HepG2 (cell line): ENCODE data around the gene KIRREL2. TPM values are rescaled to one million over a fixed set of nuclear protein-coding genes. Genes with fewer than 3 reads are reported as not detected.

Source experiments
- ATRX ChIP-seq: sonication (generic); formaldehyde crosslinking; IDR thresholded peaks from 2 replicates; pipeline ENCODE4 v1.4.0; 2020; ENCODE audit warnings: missing genetic modification reagents, borderline replicate concordance
- DPF2 ChIP-seq: sonication (generic); formaldehyde crosslinking; IDR thresholded peaks from 2 replicates; pipeline ENCODE4 v1.4.0; 2020; ENCODE audit warnings: mild to moderate bottlenecking, low read depth, missing genetic modification reagents, borderline replicate concordance
- EEA1 ChIP-seq: sonication (generic); formaldehyde crosslinking; IDR thresholded peaks from 2 replicates; pipeline ENCODE4 v1.5.1; 2020; ENCODE audit warnings: mild to moderate bottlenecking, missing genetic modification reagents, borderline replicate concordance
- HHEX ChIP-seq: IDR thresholded peaks from 2 replicates; pipeline ENCODE4 v1.6.1; 2016; ENCODE audit warnings: control low read depth
- HMGA1 ChIP-seq: sonication (generic); formaldehyde crosslinking; conservative IDR thresholded peaks from 2 replicates; pipeline ENCODE4 v1.4.0; 2020; ENCODE audit warnings: missing genetic modification reagents
- KLF13 ChIP-seq: sonication (generic); formaldehyde crosslinking; IDR thresholded peaks from 2 replicates; pipeline ENCODE4 v1.4.0; 2020; ENCODE audit warnings: mild to moderate bottlenecking, missing genetic modification reagents
- MED1 ChIP-seq: sonication (generic); formaldehyde crosslinking; IDR thresholded peaks from 2 replicates; pipeline ENCODE4 v1.4.0; 2020; ENCODE audit warnings: missing genetic modification reagents
- PAWR ChIP-seq: sonication (generic); formaldehyde crosslinking; IDR thresholded peaks from 2 replicates; pipeline ENCODE4 v1.4.0; 2020; ENCODE audit warnings: missing genetic modification reagents, mild to moderate bottlenecking, borderline replicate concordance
- RFXANK ChIP-seq: IDR thresholded peaks from 2 replicates; pipeline ENCODE4 v1.6.1; 2016
- STAG1 ChIP-seq: sonication (generic); formaldehyde crosslinking; IDR thresholded peaks from 2 replicates; pipeline ENCODE4 v1.4.0; 2020; ENCODE audit warnings: missing genetic modification reagents
- THAP11 ChIP-seq: IDR thresholded peaks from 2 replicates; pipeline ENCODE4 v1.6.1; 2016; ENCODE audit warnings: missing biosample characterization, missing genetic modification reagents
- THYN1 ChIP-seq: sonication (generic); formaldehyde crosslinking; IDR thresholded peaks from 2 replicates; pipeline ENCODE4 v1.8.1; 2023; ENCODE audit warnings: low read depth, mild to moderate bottlenecking, moderate library complexity, missing genetic modification reagents, borderline replicate concordance
- ZC3H13 ChIP-seq: sonication (generic); formaldehyde crosslinking; IDR thresholded peaks from 2 replicates; pipeline ENCODE4 v1.8.1; 2023; ENCODE audit warnings: mild to moderate bottlenecking, missing genetic modification reagents, moderate library complexity
- ZNF317 ChIP-seq: sonication (generic); formaldehyde crosslinking; IDR thresholded peaks from 2 replicates; pipeline ENCODE4 v1.5.0; 2020; ENCODE audit warnings: mild to moderate bottlenecking, missing genetic modification reagents
- ZNF549 ChIP-seq: sonication (generic); formaldehyde crosslinking; IDR thresholded peaks from 2 replicates; pipeline ENCODE4 v1.5.0; 2020; ENCODE audit warnings: missing genetic modification reagents
- ZNF776 ChIP-seq: sonication (generic); formaldehyde crosslinking; IDR thresholded peaks from 2 replicates; pipeline ENCODE4 v1.4.0; 2020; ENCODE audit warnings: mild to moderate bottlenecking, missing genetic modification reagents
- polyA plus RNA-seq, 8 experiments: library from polyadenylated mRNA; depleted of rRNA in 3 of 8; stranded (reverse) in 7 of 8; unstranded in 1 of 8; fragments of >200 nt; fragmentation: Illumina TruSeq in 4 of 8; extraction: Trizol in 4 of 8; gene quantifications; 2 replicates each; pipeline versions ENCODE4 v1.2.1 to v1.2.3, GENCODE V29; 2011 to 2016; ENCODE audit warnings: low read depth in 4 of 8, missing spikeins in 1 of 8, mixed read lengths in 1 of 8; ENCODE audit not compliant: insufficient read depth in 1 of 8
- total RNA-seq, 5 experiments: library from RNA; depleted of rRNA; stranded (reverse); fragments of >200 nt; fragmentation: Illumina TruSeq; extraction: Trizol; gene quantifications; 2 replicates each; pipeline ENCODE4 v1.2.3, GENCODE V29; 2016; ENCODE audit warnings: low read depth in 1 of 5
- TF ChIP-seq, protein P1 (sequence below): conservative IDR thresholded peaks from 2 replicates; pipeline ENCODE4 v1.6.1; 2018; ENCODE audit warnings: missing genetic modification reagents
- TF ChIP-seq, protein P2 (sequence below): IDR thresholded peaks from 2 replicates; pipeline ENCODE4 v1.6.1; 2016; ENCODE audit warnings: control low read depth
- TF ChIP-seq, protein P3 (sequence below): fragments of 450-650 bp; IDR thresholded peaks from 2 replicates; pipeline ENCODE4 v1.6.1; 2017; ENCODE audit warnings: mild to moderate bottlenecking
- TF ChIP-seq, protein P4 (sequence below): IDR thresholded peaks from 2 replicates; pipeline ENCODE4 v1.6.1; 2016; ENCODE audit warnings: mild to moderate bottlenecking
- TF ChIP-seq, protein P5 (sequence below): sonication (generic); formaldehyde crosslinking; IDR thresholded peaks from 2 replicates; pipeline ENCODE4 v1.8.1; 2023; ENCODE audit warnings: missing genetic modification reagents, inconsistent platforms, borderline replicate concordance

KIRREL2 gene
- total and polyA plus RNA-seq, 2 of the 13 experiments (the other 11 are each of a cell fraction or from before 2014, with no cell fraction given), result 0.18 to 2.4 TPM

DNA sequence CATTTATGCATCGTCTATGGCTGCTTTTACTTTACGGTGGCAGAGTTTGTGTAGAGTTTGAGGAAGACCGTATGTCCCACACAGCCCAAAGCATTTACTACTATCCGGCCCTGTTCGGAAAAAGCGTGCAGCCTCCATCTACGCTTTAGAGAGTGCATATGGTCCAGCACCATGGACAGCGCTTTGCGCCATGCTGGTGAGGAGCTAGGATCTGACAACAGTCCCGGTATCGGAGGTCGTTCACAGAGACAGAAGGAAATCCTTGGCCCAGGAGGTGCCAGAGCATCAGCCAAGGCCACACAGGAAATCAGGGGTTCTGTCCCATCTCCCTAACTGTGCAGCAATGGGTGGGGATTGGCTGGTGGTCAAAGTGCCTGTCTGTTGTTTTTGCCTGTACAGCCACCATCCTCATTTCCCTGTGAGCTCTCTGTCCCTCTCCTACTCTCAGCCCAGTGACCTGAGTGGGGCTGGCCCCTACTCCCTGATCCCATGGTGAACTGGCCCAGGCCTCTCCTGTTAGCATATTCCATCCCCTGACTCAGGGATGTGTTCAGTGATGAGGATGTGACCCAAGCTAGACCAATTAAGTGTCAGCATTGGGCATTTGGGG lies 27.9 kb upstream of the KIRREL2 start (continued):
- TF ChIP-seq, protein P1, sequence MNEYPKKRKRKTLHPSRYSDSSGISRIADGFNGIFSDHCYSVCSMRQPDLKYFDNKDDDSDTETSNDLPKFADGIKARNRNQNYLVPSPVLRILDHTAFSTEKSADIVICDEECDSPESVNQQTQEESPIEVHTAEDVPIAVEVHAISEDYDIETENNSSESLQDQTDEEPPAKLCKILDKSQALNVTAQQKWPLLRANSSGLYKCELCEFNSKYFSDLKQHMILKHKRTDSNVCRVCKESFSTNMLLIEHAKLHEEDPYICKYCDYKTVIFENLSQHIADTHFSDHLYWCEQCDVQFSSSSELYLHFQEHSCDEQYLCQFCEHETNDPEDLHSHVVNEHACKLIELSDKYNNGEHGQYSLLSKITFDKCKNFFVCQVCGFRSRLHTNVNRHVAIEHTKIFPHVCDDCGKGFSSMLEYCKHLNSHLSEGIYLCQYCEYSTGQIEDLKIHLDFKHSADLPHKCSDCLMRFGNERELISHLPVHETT (CRISPR knock-in tag), result peak; percentile 86
- TF ChIP-seq, protein P2, sequence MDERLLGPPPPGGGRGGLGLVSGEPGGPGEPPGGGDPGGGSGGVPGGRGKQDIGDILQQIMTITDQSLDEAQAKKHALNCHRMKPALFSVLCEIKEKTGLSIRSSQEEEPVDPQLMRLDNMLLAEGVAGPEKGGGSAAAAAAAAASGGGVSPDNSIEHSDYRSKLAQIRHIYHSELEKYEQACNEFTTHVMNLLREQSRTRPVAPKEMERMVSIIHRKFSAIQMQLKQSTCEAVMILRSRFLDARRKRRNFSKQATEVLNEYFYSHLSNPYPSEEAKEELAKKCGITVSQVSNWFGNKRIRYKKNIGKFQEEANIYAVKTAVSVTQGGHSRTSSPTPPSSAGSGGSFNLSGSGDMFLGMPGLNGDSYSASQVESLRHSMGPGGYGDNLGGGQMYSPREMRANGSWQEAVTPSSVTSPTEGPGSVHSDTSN (CRISPR knock-in tag), result no peak
- no peak for TF ChIP-seq ZNF549
- TF ChIP-seq HMGA1 (CRISPR knock-in tag), result no peak
- TF ChIP-seq ZNF317 (CRISPR knock-in tag), result peak; percentile 76; the same call in 1 of the 2 replicates
- no peak for TF ChIP-seq ATRX (CRISPR knock-in tag)
- no peak for TF ChIP-seq DPF2 (CRISPR knock-in tag)
- no peak; the same call in 1 of the 2 replicates for TF ChIP-seq THYN1 (CRISPR knock-in tag)
- TF ChIP-seq, protein P3, sequence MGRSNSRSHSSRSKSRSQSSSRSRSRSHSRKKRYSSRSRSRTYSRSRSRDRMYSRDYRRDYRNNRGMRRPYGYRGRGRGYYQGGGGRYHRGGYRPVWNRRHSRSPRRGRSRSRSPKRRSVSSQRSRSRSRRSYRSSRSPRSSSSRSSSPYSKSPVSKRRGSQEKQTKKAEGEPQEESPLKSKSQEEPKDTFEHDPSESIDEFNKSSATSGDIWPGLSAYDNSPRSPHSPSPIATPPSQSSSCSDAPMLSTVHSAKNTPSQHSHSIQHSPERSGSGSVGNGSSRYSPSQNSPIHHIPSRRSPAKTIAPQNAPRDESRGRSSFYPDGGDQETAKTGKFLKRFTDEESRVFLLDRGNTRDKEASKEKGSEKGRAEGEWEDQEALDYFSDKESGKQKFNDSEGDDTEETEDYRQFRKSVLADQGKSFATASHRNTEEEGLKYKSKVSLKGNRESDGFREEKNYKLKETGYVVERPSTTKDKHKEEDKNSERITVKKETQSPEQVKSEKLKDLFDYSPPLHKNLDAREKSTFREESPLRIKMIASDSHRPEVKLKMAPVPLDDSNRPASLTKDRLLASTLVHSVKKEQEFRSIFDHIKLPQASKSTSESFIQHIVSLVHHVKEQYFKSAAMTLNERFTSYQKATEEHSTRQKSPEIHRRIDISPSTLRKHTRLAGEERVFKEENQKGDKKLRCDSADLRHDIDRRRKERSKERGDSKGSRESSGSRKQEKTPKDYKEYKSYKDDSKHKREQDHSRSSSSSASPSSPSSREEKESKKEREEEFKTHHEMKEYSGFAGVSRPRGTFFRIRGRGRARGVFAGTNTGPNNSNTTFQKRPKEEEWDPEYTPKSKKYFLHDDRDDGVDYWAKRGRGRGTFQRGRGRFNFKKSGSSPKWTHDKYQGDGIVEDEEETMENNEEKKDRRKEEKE, result no peak
- TF ChIP-seq, protein P4, sequence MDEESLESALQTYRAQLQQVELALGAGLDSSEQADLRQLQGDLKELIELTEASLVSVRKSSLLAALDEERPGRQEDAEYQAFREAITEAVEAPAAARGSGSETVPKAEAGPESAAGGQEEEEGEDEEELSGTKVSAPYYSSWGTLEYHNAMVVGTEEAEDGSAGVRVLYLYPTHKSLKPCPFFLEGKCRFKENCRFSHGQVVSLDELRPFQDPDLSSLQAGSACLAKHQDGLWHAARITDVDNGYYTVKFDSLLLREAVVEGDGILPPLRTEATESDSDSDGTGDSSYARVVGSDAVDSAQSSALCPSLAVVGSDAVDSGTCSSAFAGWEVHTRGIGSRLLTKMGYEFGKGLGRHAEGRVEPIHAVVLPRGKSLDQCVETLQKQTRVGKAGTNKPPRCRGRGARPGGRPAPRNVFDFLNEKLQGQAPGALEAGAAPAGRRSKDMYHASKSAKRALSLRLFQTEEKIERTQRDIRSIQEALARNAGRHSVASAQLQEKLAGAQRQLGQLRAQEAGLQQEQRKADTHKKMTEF, result peak; percentile 48; the same call in 1 of the 2 replicates
- peak; percentile 82 for TF ChIP-seq THAP11 (CRISPR knock-in tag)
- TF ChIP-seq HHEX (CRISPR knock-in tag), result no peak
- TF ChIP-seq ZC3H13, result peak; percentile 70
- peak; percentile 59 for TF ChIP-seq MED1 (CRISPR knock-in tag)
- TF ChIP-seq STAG1 (CRISPR knock-in tag), result peak; percentile 16; the same call in 1 of the 2 replicates
- TF ChIP-seq, protein P5, sequence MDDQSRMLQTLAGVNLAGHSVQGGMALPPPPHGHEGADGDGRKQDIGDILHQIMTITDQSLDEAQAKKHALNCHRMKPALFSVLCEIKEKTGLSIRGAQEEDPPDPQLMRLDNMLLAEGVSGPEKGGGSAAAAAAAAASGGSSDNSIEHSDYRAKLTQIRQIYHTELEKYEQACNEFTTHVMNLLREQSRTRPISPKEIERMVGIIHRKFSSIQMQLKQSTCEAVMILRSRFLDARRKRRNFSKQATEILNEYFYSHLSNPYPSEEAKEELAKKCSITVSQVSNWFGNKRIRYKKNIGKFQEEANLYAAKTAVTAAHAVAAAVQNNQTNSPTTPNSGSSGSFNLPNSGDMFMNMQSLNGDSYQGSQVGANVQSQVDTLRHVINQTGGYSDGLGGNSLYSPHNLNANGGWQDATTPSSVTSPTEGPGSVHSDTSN, result peak; percentile 67; the same call in 1 of the 2 replicates
- peak; percentile 84; the same call in 1 of the 2 replicates for TF ChIP-seq RFXANK
- no peak for TF ChIP-seq PAWR (CRISPR knock-in tag)
- TF ChIP-seq ZNF776, result 0 out of 2 replicates have a peak, but pooled peaks have one; percentile 30
- TF ChIP-seq KLF13 (CRISPR knock-in tag), result 0 out of 2 replicates have a peak, but pooled peaks have one; percentile 48
- TF ChIP-seq EEA1 (CRISPR knock-in tag), result peak; percentile 95; the same call in 1 of the 2 replicates
